ENCODE results near the gene MAPKBP1.

DNA sequence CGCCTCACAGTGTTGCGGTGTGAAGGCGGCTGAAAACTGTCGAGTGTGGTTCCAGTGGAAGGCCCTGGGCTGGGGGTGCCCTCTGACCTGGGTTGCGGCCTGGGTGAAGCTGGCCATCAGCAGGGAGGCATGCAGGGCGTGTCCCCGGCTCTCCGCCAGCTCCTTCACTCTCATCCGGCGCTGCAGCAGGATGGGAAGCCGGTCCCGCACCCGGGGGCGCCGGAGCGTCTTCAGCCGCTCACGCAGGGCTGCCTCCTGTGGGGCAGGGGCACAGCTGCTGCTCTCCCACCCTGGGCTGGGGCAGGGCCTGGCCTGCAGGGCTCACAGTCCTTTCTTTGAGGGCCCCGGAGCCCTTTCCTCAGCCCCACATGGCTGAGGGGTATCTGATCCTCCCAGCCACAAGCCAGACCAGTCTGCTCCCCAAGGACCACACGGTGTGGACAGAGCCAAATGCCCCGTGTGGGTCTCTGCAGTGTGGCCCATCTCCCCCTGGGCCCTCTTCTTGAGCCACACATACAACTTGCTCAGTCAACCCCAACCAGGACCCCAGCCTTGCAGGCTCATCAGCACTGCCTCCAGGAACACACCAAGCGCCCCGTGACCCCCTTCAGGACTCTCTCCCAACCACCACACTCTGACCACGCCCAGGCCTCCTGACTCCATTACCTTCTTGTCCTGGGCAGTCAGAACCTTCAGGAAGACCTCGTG is 92.7 kb downstream of the MAPKBP1 start:
- TF ChIP-seq, protein P1, sequence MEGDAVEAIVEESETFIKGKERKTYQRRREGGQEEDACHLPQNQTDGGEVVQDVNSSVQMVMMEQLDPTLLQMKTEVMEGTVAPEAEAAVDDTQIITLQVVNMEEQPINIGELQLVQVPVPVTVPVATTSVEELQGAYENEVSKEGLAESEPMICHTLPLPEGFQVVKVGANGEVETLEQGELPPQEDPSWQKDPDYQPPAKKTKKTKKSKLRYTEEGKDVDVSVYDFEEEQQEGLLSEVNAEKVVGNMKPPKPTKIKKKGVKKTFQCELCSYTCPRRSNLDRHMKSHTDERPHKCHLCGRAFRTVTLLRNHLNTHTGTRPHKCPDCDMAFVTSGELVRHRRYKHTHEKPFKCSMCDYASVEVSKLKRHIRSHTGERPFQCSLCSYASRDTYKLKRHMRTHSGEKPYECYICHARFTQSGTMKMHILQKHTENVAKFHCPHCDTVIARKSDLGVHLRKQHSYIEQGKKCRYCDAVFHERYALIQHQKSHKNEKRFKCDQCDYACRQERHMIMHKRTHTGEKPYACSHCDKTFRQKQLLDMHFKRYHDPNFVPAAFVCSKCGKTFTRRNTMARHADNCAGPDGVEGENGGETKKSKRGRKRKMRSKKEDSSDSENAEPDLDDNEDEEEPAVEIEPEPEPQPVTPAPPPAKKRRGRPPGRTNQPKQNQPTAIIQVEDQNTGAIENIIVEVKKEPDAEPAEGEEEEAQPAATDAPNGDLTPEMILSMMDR (IDR thresholded peaks at IDR 0.05 in 4 of 5, conservative IDR thresholded peaks at IDR 0.05 in 1 of 5) = no peak
- no peak for TF ChIP-seq POLR2A (IDR thresholded peaks at IDR 0.05)
